NCI-H226 (cell line): ENCODE data around the gene TCF4.

ENCODE experiments used
- DNase-seq: peaks from one replicate; pipeline ENCODE4 v3.0.0-alpha.2; 2015

TCF4 gene

DNA sequence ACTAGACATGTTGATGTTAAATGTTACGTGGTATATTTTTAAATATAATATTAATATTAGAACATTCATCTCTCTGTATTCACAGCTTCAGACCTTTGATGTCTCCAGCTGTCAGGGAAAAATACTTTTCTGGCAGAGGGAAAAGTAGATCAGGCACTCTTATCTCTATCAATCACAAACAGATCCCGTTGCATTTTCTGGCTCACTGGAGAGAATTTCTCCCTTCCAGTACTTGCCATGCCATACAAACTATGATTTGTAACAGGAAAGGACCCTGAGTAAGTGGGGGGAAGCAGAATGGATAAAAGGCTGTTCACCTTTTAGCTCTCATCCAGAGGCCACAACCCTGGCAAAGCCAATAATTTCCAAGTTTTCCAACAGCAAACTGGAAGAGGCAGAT lies 158.0 kb downstream of the TCF4 start:
- no peak for DNase-seq

DNA sequence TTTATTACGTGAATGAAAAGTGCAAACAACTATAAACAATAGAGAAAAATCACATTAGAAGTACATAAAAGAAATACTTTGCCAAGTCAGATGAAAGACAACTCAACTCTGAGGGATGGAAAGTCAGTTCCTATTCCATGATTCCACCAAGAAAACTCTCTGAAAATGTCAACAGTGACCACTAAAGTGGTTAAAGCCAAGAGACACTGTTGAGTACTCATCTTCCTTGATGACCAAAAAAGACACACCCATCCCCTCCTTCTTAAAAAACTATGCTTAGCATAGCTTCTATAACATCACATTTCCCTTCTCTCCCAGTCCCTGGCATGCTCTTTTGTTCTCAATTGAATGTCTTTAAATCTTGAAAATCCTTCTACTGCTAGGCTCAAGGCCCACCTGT lies 160.0 kb downstream of the TCF4 start:
- no peak for DNase-seq

DNA sequence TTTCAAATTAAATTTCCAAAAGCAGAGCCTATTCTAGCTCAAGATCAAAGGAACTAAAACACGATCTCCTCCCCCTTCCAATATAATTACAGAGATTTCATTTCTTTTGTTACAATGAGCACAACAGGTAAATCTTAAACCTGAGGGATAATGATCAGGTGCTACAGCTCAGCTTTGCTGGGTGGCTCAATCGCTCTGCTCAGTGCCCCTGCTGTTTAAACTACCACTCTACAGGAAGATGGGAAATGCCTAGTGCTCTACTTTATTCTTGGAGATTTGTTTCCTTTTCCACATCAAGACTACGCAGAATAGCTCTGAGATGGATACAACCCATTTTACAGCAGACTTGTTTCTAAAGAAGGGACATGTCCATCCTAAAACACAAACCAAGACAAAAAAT lies 162.3 kb downstream of the TCF4 start:
- no peak for DNase-seq

- no peak for DNase-seq
Observed at GRCh38 chr18:55422456-55423180, 165.4 kb downstream of the TCF4 start.

- no peak for DNase-seq
Observed at GRCh38 chr18:55421615-55422419, 166.2 kb downstream of the TCF4 start.

GRCh38 chr18:55421308-55421614 lies 166.7 kb downstream of the TCF4 start:
- DNase-seq = no peak

DNA sequence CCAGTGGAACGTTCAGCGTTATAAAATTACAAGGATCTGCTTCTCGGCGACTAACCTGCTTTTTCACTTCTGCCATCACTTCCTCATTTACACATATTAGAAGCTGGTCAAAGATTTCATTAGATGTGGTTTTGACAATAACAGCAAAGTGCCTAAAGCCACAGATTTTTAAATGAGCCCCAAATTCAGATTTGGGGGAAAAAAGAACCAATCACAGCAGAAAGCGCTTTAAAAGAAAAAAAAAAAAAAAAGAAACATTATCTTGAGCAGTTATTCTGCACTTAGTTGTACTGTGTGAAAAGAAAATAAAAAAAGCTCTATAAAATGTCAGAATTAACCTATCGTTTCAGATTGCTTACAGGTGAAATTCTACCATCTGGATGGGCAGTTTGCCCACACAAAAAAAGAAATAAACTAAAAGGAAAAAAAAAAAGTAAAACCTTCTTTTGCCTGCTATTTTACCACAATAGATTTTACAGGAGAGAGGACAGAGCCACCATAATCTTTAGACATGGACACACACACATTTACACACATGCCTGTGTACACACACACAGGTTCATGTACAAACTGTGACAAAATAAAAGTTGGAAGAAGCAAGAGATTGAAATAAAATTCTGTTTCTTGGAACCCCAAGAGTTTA lies 167.2 kb downstream of the TCF4 start:
- no peak for DNase-seq

DNA sequence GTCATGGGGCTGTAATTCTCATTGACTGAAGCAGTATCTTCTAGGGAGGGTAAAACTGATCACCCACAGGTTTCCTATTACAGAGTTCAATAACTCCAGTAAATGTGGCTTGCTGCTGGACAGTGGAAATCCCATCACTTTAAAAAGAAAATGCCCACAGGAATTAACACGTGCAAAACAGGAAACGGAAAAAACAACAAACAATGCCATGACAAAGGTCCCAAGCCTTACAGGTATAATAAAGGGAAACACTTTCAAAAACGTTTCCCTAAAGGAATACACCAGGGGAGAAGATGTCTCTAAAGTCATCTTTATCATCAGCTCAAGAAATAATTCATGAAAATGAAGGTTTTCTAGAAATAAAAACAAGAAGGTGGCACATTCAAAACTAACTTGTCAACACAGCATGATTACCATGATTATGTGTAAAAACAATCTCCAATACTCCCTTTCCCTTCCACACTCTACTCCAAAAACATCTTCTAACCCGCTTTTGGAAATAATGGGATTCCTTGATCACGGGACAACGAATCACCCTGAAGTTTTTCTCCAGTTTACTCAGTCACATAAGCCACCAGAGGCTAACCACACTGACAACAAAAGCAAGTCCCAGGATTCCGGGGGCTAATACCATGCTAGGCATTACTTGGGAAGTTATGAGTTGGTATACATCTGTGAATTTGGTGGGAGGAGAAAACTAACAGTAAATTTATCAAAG lies 167.9 kb downstream of the TCF4 start:
- DNase-seq = no peak

DNA sequence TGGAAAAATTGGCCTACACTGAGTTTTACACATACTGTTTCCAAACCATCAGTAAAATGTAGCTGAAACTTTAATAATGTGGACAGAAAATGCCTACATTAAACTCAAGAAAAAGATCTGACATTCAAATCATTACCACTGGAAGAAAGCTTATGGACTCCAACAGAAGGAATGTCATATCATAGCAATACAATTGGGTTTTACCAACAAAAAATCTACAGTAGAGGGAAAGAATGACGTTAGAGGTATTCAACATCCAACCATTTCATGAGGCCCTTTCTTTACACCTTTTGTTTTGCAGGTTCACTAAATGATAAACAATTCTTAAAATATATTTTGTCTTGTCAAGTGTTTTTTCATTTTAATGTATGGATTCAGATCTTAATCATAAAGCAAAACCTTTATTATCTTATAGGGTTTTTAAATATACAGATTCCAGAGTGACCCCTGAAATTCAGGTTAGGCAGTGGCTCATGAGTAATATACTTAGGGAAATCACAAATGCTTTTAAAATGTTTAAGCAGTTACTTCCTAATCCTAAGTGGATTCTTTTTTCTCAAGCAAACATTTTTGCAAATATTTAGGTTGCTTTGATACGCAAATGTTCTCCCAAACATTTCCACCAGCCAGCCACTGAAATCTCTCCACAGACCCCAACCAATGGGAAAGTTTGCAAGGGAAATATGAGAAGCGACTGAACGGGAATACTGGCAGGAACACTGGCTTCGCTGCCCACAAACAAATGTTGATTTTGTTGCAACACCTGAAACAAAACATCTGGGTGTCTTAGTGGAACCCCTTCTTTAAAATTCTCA lies 168.7 kb downstream of the TCF4 start:
- DNase-seq = no peak

DNA sequence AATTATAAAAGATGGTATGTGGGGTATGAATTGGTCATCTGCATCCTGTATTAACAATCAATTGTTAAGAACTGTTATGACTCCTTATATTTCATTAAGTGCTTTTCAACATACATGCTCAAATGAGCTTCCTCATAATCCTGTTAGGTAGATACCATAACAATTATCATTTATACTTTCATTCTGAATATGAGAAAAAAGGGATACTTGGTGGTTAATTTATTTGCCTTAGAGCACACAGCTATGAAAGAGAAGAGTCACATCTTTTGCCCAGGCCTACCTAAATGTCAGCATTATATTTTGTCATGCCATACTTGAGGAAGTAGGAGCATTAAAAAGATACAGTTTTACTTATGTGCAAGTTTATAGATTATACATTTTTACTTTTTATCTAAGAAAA lies 169.6 kb downstream of the TCF4 start:
- DNase-seq = no peak

- no peak for DNase-seq
Observed at GRCh38 chr18:55416791-55417190, 171.2 kb downstream of the TCF4 start.

DNA sequence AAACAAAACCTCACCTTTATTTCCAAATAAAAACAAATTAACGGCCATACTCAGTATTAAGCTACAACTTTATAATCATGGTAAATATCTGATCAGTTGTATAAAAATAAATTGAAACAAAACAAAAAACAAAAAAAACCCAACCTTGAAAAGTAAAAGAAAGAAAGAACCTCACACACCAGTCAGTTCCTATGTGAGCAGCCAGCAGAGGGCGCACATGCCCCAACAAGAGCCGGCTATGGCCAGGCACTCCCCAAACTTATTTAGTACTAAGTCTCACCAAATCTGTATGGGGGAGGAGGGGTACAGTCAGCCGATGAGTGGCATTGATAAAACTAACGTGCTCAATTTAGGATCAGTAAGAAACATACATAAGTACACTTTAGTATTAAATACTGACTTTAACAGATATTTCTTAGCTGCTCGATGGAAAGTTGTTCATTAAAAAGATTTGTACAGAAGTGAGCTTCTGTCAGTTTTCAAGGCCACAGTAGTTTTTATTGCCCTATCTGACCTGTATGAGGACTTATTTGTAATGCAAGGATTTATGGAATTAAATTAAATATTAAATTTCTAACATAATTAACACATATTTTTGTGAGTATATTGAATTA lies 172.6 kb downstream of the TCF4 start:
- DNase-seq = no peak

DNA sequence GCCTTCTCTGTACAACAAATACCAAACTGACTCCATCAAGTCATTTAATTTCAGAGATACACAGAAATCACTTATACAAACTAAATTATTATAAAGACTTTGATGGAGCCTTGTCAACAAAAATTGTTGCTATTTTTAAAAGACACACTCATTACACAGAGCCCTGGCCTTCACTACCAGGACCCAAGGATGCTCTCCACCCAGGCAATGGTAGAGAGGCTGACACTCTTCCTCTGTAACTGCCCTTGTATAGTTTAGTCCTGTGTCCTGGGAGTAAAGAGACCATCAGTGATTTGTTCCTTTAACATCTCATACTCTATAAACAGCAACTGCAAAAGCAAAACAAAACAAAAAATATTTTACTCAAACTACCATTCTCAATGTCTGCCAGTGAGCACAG lies 173.5 kb downstream of the TCF4 start:
- DNase-seq = no peak

- peak; percentile 8 for DNase-seq
Observed at GRCh38 chr18:55413474-55413873, 174.5 kb downstream of the TCF4 start.

GRCh38 chr18:55407774-55408535 lies 180.0 kb downstream of the TCF4 start:
- no peak for DNase-seq

- no peak for DNase-seq
Observed at GRCh38 chr18:55407191-55407590, 180.8 kb downstream of the TCF4 start.

GRCh38 chr18:55406451-55406991 lies 181.5 kb downstream of the TCF4 start:
- DNase-seq = no peak

DNA sequence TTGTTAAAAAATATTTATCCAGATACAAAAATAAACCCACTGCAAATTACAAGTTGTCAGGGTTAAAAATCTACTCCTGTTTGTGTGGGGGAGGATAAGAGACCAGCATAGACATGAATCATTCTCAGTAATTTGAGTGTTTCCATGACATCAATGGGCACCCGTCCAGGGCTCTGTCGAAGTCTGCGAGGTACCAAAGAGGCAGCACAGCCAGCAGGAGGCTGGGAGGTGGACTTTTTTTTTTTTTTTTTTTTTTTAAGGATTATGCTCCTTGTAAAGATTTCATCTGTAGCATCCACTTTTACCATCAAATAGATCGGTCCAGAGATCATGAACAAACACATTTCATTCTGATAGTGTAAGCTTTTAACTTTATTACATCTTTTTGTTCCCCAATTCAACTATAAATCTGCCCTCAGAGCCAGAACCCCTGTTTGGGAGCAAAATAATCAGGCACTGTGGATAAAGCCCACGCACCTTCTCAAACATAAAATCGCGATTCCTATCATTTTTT lies 182.0 kb downstream of the TCF4 start:
- DNase-seq = peak; percentile 75

GRCh38 chr18:55405475-55405874 lies 182.5 kb downstream of the TCF4 start:
- DNase-seq = peak; percentile 21

DNA sequence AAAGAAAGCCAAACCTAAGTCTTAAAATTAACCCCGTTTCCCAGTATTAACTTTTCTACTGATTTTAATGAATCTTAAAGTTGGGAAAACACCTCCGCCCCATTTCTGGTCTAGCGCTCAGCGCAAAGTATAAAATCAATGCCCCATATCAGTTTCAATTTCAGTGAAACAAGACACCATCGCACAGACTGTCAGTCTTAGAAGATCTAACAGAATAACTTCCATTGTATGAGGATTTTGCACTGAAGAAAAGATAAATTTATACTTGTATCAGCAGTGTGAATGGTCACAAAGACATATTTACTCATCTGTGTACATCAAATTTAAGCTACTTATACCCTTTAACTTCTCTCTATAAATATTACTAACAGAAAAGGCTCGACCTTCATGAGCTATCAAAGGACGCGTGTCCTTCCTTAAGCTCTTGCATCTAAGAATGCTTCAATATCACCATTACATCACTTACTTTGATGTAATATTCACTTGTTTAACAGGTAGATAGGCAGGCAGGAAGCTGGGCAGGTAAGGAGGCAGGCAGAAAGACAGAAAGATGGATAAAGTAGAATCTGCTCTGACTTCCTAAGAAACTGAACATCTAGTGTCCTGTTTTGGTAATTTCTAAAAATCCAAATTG lies 183.0 kb downstream of the TCF4 start:
- no peak for DNase-seq
